HepG2 (cell line): ENCODE measurements around the gene MAP7D3. TPM values are rescaled to one million over a fixed set of nuclear protein-coding genes. Genes with fewer than 3 reads are reported as not detected.

ENCODE experiments used
- ATAC-seq: fragments of 200-7000 bp; cut with Tn5 transposase; 3 replicates; pipeline ENCODE4 v1.9.1; 2020; ENCODE audit warnings: mild to moderate bottlenecking, moderate library complexity
- BruUV-seq: library from RNA; stranded (reverse); fragments of 400-500 nt; replicated peaks from 2 replicates; lab custom pipeline; 2021; lab: Mats Ljungman, UMichigan
- CTCF ChIA-PET: fragments of 300-600 bp; formaldehyde crosslinking; extraction: SDS; loops from one replicate; lab custom pipeline; 2021; ENCODE audit warnings: low total read pairs, inconsistent platforms, low intra/inter-chr PET ratio; lab: Yijun Ruan, JAX
- POLR2A ChIA-PET: fragments of 350-600 bp; sonication (Branson Sonifier 250); formaldehyde crosslinking; loops from one replicate; lab custom pipeline; 2020; ENCODE audit warnings: antibody characterized with exemption, inconsistent platforms; lab: Yijun Ruan, JAX
- DNase-seq: peaks from one replicate; pipeline ENCODE4 v3.0.0-alpha.2; 2015; ENCODE audit warnings: low spot score
- FAIRE-seq: peaks from 3 replicates; lab custom pipeline; 2011; peaks lifted over from hg19 to GRCh38; lab: Jason Lieb, UNC
- H2AFZ ChIP-seq: one replicate; pipeline ENCODE4 v1.6.1; 2011; ENCODE audit warnings: low read length, inconsistent platforms
- H3K27ac ChIP-seq: fragments of 300-600 bp; 3 replicates; pipeline ENCODE4 v1.8.0; 2011; ENCODE audit warnings: mixed run types, mild to moderate bottlenecking, mixed read lengths, low read length, inconsistent platforms; ENCODE audit not compliant: insufficient read depth; ENCODE audit errors: extremely low read length
- H3K27me3 ChIP-seq, 2 experiments: fragments of 200-600 bp in 1 of 2; 2 replicates in 1 of 2; 3 replicates in 1 of 2; pipeline versions ENCODE4 v1.6.0 to v1.8.0; 2011; ENCODE audit warnings: low read length in 2 of 2, mild to moderate bottlenecking in 2 of 2, moderate library complexity in 2 of 2, inconsistent platforms in 1 of 2; ENCODE audit not compliant: insufficient read depth in 2 of 2, control insufficient read depth in 1 of 2
- H3K36me3 ChIP-seq, 2 experiments: fragments of 200-600 bp in 1 of 2; replicated peaks in 1 of 2; 2 replicates in 1 of 2; 3 replicates in 1 of 2; pipeline versions ENCODE4 v1.5.1 to v1.8.0; 2011; ENCODE audit warnings: low read length in 2 of 2, inconsistent platforms in 1 of 2; ENCODE audit not compliant: insufficient read depth in 2 of 2, control insufficient read depth in 1 of 2
- H3K4me1 ChIP-seq: 2 replicates; pipeline ENCODE4 v1.5.1; 2012; ENCODE audit warnings: low read length, inconsistent platforms; ENCODE audit not compliant: insufficient read depth
- H3K4me2 ChIP-seq: 2 replicates; pipeline ENCODE4 v1.6.0; 2011; ENCODE audit warnings: low read depth, low read length, inconsistent platforms
- H3K4me3 ChIP-seq, 3 experiments: fragments of 200-600 bp in 1 of 3; sonication (generic), shearing (Covaris generic) in 1 of 3; replicated peaks in 1 of 3; 2 replicates each; pipeline ENCODE4 v1.5.1; 2011 to 2016; ENCODE audit warnings: low read length in 3 of 3, inconsistent platforms in 2 of 3, low read depth in 2 of 3, mild to moderate bottlenecking in 2 of 3, control low read depth in 1 of 3, mixed read lengths in 1 of 3; ENCODE audit not compliant: insufficient read depth in 1 of 3
- H3K79me2 ChIP-seq: one replicate; pipeline ENCODE4 v1.6.1; 2011; ENCODE audit warnings: low read length, inconsistent platforms; ENCODE audit not compliant: insufficient read depth
- H3K9ac ChIP-seq: 2 replicates; pipeline ENCODE4 v1.6.0; 2011; ENCODE audit warnings: mild to moderate bottlenecking, low read depth, low read length, inconsistent platforms; ENCODE audit not compliant: insufficient read depth
- H3K9me3 ChIP-seq: 2 replicates; pipeline ENCODE4 v1.5.1; 2012; ENCODE audit warnings: mild to moderate bottlenecking, low read length
- H4K20me1 ChIP-seq: 2 replicates; pipeline ENCODE4 v1.6.0; 2011; ENCODE audit warnings: inconsistent platforms, mild to moderate bottlenecking, low read length, moderate library complexity; ENCODE audit not compliant: insufficient read depth
- CSRNP2 ChIP-seq: sonication (generic); formaldehyde crosslinking; conservative IDR thresholded peaks from 2 replicates; pipeline ENCODE4 v1.8.0; 2022; ENCODE audit warnings: low read depth, missing genetic modification reagents
- HNRNPL ChIP-seq: fragments of 200-400 bp; formaldehyde crosslinking; IDR thresholded peaks from 2 replicates; pipeline ENCODE4 v1.6.1; 2017; ENCODE audit warnings: mild to moderate bottlenecking, low read depth, low read length
- PHF8 ChIP-seq: sonication (generic); formaldehyde crosslinking; IDR thresholded peaks from 2 replicates; pipeline ENCODE4 v1.5.0; 2020; ENCODE audit warnings: missing genetic modification reagents
- RBM39 ChIP-seq: fragments of 200-400 bp; formaldehyde crosslinking; IDR thresholded peaks from one replicate; pipeline ENCODE4 v1.6.1; 2018; ENCODE audit warnings: antibody characterized with exemption, mild to moderate bottlenecking, low read depth, low read length; ENCODE audit not compliant: poor library complexity, severe bottlenecking
- SMARCE1 ChIP-seq: fragments of 450-650 bp; IDR thresholded peaks from 2 replicates; pipeline ENCODE4 v1.6.1; 2017; ENCODE audit warnings: borderline replicate concordance
- SP4 ChIP-seq: sonication (generic); formaldehyde crosslinking; IDR thresholded peaks from 2 replicates; pipeline ENCODE4 v1.8.1; 2023; ENCODE audit warnings: mild to moderate bottlenecking, missing genetic modification reagents
- THYN1 ChIP-seq: sonication (generic); formaldehyde crosslinking; IDR thresholded peaks from 2 replicates; pipeline ENCODE4 v1.8.1; 2023; ENCODE audit warnings: low read depth, mild to moderate bottlenecking, moderate library complexity, missing genetic modification reagents, borderline replicate concordance
- ZNF331 ChIP-seq: sonication (generic); formaldehyde crosslinking; IDR thresholded peaks from 2 replicates; pipeline ENCODE4 v1.4.0; 2020; ENCODE audit warnings: missing genetic modification reagents
- ZSCAN30 ChIP-seq: sonication (generic); formaldehyde crosslinking; IDR thresholded peaks from 2 replicates; pipeline ENCODE4 v1.5.0; 2020; ENCODE audit warnings: mild to moderate bottlenecking, missing genetic modification reagents
- WGBS: methylation state at CpG from one replicate; pipeline ENCODE4 v1.1.6; 2017; ENCODE audit warnings: low lambda C conversion rate; 5-methylcytosine and 5-hydroxymethylcytosine counted together
- in situ Hi-C: cut with HindIII; loops from 2 replicates; pipeline ENCODE4 v1.10.0; 2017; ENCODE audit warnings: low pct_unique_long_range_greater_than_20kb; ENCODE audit not compliant: extremely low pct_ligation_motif_present
- intact Hi-C: fragments of 100-400 bp; cut with micrococcal nuclease; formaldehyde crosslinking; loops from one replicate; pipeline ENCODE4 v1.10.0; 2022; ENCODE audit not compliant: unreplicated experiment
- polyA plus RNA-seq, 8 experiments: library from polyadenylated mRNA; depleted of rRNA in 3 of 8; stranded (reverse) in 7 of 8; unstranded in 1 of 8; fragments of >200 nt; fragmentation: Illumina TruSeq in 4 of 8; extraction: Trizol in 4 of 8; gene quantifications; 2 replicates each; pipeline versions ENCODE4 v1.2.1 to v1.2.3, GENCODE V29; 2011 to 2016; ENCODE audit warnings: low read depth in 4 of 8, missing spikeins in 1 of 8, mixed read lengths in 1 of 8; ENCODE audit not compliant: insufficient read depth in 1 of 8
- total RNA-seq, 5 experiments: library from RNA; depleted of rRNA; stranded (reverse); fragments of >200 nt; fragmentation: Illumina TruSeq; extraction: Trizol; gene quantifications; 2 replicates each; pipeline ENCODE4 v1.2.3, GENCODE V29; 2016; ENCODE audit warnings: low read depth in 1 of 5
- TF ChIP-seq, protein P1 (sequence below): sonication (generic); formaldehyde crosslinking; IDR thresholded peaks from 2 replicates; pipeline ENCODE4 v1.4.0; 2020; ENCODE audit warnings: missing genetic modification reagents, borderline replicate concordance
- TF ChIP-seq, protein P2 (sequence below): IDR thresholded peaks from 2 replicates; pipeline ENCODE4 v1.6.1; 2016; ENCODE audit warnings: mild to moderate bottlenecking, missing biosample characterization, missing genetic modification reagents
- TF ChIP-seq, protein P3 (sequence below): IDR thresholded peaks from 2 replicates; pipeline ENCODE4 v1.6.1; 2016; ENCODE audit warnings: missing biosample characterization, missing genetic modification reagents, low read depth

The MAP7D3 gene
- total and polyA plus RNA-seq, 2 of the 13 experiments (the other 11 are each of a cell fraction or from before 2014, with no cell fraction given): not detected

GRCh38 chrX:136246201-136246600 lies 5.0 kb downstream of the MAP7D3 start:
- CTCF ChIA-PET: no interaction called here
- intact Hi-C loops: no loop called here
- in situ Hi-C loops: no loop called here
- TF ChIP-seq, protein P1, sequence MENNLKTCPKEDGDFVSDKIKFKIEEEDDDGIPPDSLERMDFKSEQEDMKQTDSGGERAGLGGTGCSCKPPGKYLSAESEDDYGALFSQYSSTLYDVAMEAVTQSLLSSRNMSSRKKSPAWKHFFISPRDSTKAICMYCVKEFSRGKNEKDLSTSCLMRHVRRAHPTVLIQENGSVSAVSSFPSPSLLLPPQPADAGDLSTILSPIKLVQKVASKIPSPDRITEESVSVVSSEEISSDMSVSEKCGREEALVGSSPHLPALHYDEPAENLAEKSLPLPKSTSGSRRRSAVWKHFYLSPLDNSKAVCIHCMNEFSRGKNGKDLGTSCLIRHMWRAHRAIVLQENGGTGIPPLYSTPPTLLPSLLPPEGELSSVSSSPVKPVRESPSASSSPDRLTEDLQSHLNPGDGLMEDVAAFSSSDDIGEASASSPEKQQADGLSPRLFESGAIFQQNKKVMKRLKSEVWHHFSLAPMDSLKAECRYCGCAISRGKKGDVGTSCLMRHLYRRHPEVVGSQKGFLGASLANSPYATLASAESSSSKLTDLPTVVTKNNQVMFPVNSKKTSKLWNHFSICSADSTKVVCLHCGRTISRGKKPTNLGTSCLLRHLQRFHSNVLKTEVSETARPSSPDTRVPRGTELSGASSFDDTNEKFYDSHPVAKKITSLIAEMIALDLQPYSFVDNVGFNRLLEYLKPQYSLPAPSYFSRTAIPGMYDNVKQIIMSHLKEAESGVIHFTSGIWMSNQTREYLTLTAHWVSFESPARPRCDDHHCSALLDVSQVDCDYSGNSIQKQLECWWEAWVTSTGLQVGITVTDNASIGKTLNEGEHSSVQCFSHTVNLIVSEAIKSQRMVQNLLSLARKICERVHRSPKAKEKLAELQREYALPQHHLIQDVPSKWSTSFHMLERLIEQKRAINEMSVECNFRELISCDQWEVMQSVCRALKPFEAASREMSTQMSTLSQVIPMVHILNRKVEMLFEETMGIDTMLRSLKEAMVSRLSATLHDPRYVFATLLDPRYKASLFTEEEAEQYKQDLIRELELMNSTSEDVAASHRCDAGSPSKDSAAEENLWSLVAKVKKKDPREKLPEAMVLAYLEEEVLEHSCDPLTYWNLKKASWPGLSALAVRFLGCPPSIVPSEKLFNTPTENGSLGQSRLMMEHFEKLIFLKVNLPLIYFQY: no peak
- TF ChIP-seq ZSCAN30 (no peak), THYN1 (CRISPR knock-in tag) (no peak), CSRNP2 (no peak), RBM39 (no peak), HNRNPL (no peak), ZNF331 (CRISPR knock-in tag) (no peak), PHF8 (no peak), SMARCE1 (no peak), SP4 (CRISPR knock-in tag) (no peak)
- TF ChIP-seq, protein P2, sequence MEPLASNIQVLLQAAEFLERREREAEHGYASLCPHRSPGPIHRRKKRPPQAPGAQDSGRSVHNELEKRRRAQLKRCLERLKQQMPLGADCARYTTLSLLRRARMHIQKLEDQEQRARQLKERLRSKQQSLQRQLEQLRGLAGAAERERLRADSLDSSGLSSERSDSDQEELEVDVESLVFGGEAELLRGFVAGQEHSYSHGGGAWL: no peak
- TF ChIP-seq, protein P3, sequence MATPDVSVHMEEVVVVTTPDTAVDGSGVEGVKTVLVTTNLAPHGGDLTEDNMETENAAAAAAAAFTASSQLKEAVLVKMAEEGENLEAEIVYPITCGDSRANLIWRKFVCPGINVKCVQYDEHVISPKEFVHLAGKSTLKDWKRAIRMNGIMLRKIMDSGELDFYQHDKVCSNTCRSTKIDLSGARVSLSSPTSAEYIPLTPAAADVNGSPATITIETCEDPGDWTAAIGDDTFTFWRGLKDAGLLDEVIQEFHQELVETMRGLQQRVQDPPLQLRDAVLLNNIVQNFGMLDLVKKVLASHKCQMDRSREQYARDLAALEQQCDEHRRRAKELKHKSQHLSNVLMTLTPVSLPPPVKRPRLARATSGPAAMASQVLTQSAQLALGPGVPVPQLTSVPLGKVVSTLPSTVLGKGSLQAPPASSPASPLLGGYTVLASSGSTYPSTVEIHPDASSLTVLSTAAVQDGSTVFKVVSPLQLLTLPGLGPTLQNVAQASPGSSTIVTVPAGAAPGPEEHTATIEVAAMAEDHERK: no peak

More at GRCh38 chrX:136246201-136246600, 5.0 kb downstream of the MAP7D3 start:
- FAIRE-seq (no peak), ATAC-seq (no peak), DNase-seq (no peak)
- H3K4me3 ChIP-seq: no peak overlapping the region
- no TSS peak for BruUV-seq
- no peaks in the 10 kb centered on the region for H4K20me1 ChIP-seq
- H3K27ac ChIP-seq: no peak overlapping the region
- H3K9me3 ChIP-seq: no peaks in the 10 kb centered on the region
- no peaks in the 10 kb centered on the region for H3K79me2 ChIP-seq
- no peak overlapping the region for H3K4me2 ChIP-seq
- no peak overlapping the region for H2AFZ ChIP-seq
- H3K27me3 ChIP-seq: no peaks in the 10 kb centered on the region
- no peaks in the 10 kb centered on the region for H3K36me3 ChIP-seq
- POLR2A ChIA-PET: no interaction called here
- no peak overlapping the region for H3K9ac ChIP-seq
- WGBS: 1% methylated on average over 6 of the region's 6 CpGs
- H3K4me1 ChIP-seq: no peaks in the 10 kb centered on the region
